ENCODE data around the gene ACMSD. TPM values are rescaled to one million over a fixed set of nuclear protein-coding genes. Genes with fewer than 3 reads are reported as not detected.
A peak's percentile ranks its signal among the peaks of the same experiment; 100 is the strongest.

ACMSD gene
- total and polyA plus RNA-seq, 2 of the 13 experiments (the other 11 are each of a cell fraction or from before 2014, with no cell fraction given): not detected

DNA sequence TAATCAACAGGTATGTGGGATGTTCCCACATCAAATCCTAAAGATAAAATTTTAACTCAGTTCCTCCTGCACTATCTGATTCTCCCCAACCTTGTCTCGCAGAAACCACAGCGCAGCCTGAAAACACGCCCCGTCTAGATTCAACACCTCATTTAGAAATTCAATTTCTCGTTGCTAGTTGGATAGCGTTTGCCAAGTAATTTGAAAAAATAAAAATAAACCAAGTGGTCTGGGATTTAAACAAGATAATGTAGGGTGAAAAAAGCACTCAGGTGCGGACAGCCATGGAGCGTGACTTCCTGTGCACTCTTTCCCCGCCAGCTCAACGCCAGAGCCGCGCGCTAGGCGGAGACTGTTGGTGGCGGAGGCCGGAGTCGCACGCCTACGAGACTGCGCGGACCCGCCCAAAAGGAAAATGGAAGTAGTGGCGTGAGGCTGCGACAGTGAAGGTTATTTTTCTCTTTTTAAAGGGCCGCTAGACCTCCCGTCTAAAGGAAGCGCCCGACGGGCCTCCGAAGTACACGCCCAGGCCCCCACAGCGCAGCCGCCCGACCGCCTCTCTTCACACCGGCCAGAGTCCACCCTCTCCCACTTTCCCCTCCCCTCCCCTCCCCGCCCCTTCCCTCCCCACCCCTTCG lies 79.6 kb downstream of the ACMSD start (continued):
- TF ChIP-seq SNAPC4 (CRISPR knock-in tag; IDR thresholded peaks at IDR 0.05) (0 out of 2 replicates have a peak, but pooled peaks have one; percentile 64), HOXA3 (CRISPR knock-in tag; IDR thresholded peaks at IDR 0.05) (peak; percentile 66), ZNF274 (CRISPR knock-in tag; IDR thresholded peaks at IDR 0.05) (no peak), KLF16 (CRISPR knock-in tag; IDR thresholded peaks at IDR 0.05) (0 out of 4 replicates have a peak, but pooled peaks of 1 of the 2 experiments have one; percentile 46), PHF5A (CRISPR knock-in tag; IDR thresholded peaks at IDR 0.05; ENCODE audit: low read depth, unreplicated experiment) (no peak), ZNF652 (CRISPR knock-in tag; IDR thresholded peaks at IDR 0.05; ENCODE audit: borderline replicate concordance, low read depth) (peak; percentile 84), ETV5 (CRISPR knock-in tag; IDR thresholded peaks at IDR 0.05; ENCODE audit: borderline replicate concordance) (peak; percentile 81), PRDM15 (CRISPR knock-in tag; IDR thresholded peaks at IDR 0.05) (no peak), PPARG (CRISPR knock-in tag; conservative IDR thresholded peaks at IDR 0.05) (peak; percentile 44), ZNF256 (CRISPR knock-in tag; conservative IDR thresholded peaks at IDR 0.05) (0 out of 2 replicates have a peak, but pooled peaks have one; percentile 35), ZNF225 (CRISPR knock-in tag; IDR thresholded peaks at IDR 0.05) (no peak), ZNF546 (CRISPR knock-in tag; conservative IDR thresholded peaks at IDR 0.05) (no peak), ZHX2 (IDR thresholded peaks at IDR 0.05; ENCODE audit: low read depth) (no peak; the same call in 1 of the 2 replicates), ZHX2 (CRISPR knock-in tag; IDR thresholded peaks at IDR 0.05; ENCODE audit: borderline replicate concordance) (no peak), ZNF337 (CRISPR knock-in tag; IDR thresholded peaks at IDR 0.05; ENCODE audit: borderline replicate concordance, low read depth) (peak; percentile 85)
